ENCODE results near the gene COPS8.

Gene COPS8

GRCh38 chr2:237043866-237044265, 41.8 kb upstream of the COPS8 start:
- DNase-seq (ENCODE audit: low spot score) = no peak
- peaks cover 4 to 13% of the 10 kb centered on the region in 2 donors for H3K9me3 ChIP-seq (replicated peaks in 1 of 2; ENCODE audit: control insufficient read depth in 2 of 2, insufficient read depth in 1 of 2, low read depth in 1 of 2, low read length in 2 of 2)

GRCh38 chr2:237044281-237044680, 41.4 kb upstream of the COPS8 start:
- H3K4me2 ChIP-seq (ENCODE audit: insufficient read depth, low read length, poor library complexity, severe bottlenecking) = no peak overlapping the region
- no peak overlapping the region for H2BK15ac ChIP-seq (ENCODE audit: low read length)
- H3K14ac ChIP-seq (ENCODE audit: low read length) = no peak overlapping the region
- no peak overlapping the region for H2BK12ac ChIP-seq (ENCODE audit: low read length)
- H4K8ac ChIP-seq (ENCODE audit: low read depth, low read length) = no peak overlapping the region
- no peak overlapping the region for H4K91ac ChIP-seq (ENCODE audit: low read depth, low read length, poor library complexity)
- no peak overlapping the region for H3K9ac ChIP-seq (ENCODE audit: low read depth, low read length, poor library complexity)
- H2AK5ac ChIP-seq (ENCODE audit: low read depth, low read length) = no peak overlapping the region
- no peaks in the 10 kb centered on the region for H3K36me3 ChIP-seq (replicated peaks in 1 of 2; ENCODE audit: control insufficient read depth in 2 of 2, insufficient read depth in 2 of 2, low read length in 2 of 2)
- H3K4me3 ChIP-seq (ENCODE audit: low read length in 2 of 2) = no peak overlapping the region
- H3K18ac ChIP-seq (ENCODE audit: low read length) = no peak overlapping the region
- DNase-seq (ENCODE audit: low spot score) = no peak
- H3K4ac ChIP-seq (ENCODE audit: low read length) = no peak overlapping the region
- no peak overlapping the region for H2BK5ac ChIP-seq (ENCODE audit: low read length)
- WGBS, 2 donors (ENCODE audit: extremely low coverage in 2 of 2, insufficient read length in 2 of 2, insufficient replicate concordance in 1 of 2) = no CpG with 5 or more reads among the region's 3 CpGs
- peaks cover 4 to 17% of the 10 kb centered on the region in 2 donors for H3K9me3 ChIP-seq (replicated peaks in 1 of 2; ENCODE audit: control insufficient read depth in 2 of 2, insufficient read depth in 1 of 2, low read depth in 1 of 2, low read length in 2 of 2)
- no peak overlapping the region for H2AFZ ChIP-seq (ENCODE audit: low read length)
- H3K27ac ChIP-seq (replicated peaks; ENCODE audit: low read length) = no peak overlapping the region
- H3K27me3 ChIP-seq (ENCODE audit: control insufficient read depth in 3 of 3, insufficient read depth in 3 of 3, low read depth in 1 of 3, low read length in 3 of 3) = no peaks in the 10 kb centered on the region
- no peak overlapping the region for H3K23ac ChIP-seq (ENCODE audit: low read depth, low read length, poor library complexity)
- H2BK120ac ChIP-seq (ENCODE audit: low read depth, low read length) = no peak overlapping the region
- peaks cover 5 to 11% of the 10 kb centered on the region in 2 donors for H3K4me1 ChIP-seq (ENCODE audit: control insufficient read depth in 2 of 2, insufficient read depth in 1 of 2, low read depth in 1 of 2, low read length in 2 of 2)
- no peaks in the 10 kb centered on the region for H3K79me1 ChIP-seq (ENCODE audit: low read depth, low read length)

More at GRCh38 chr2:237043866-237044265, 41.8 kb upstream of the COPS8 start:
- Histone ChIP-seq H2BK15ac (ENCODE audit: low read length) (no peak overlapping the region), H2BK120ac (ENCODE audit: low read depth, low read length) (no peak overlapping the region), H3K18ac (ENCODE audit: low read length) (no peak overlapping the region), H3K14ac (ENCODE audit: low read length) (no peak overlapping the region), H2AFZ (ENCODE audit: low read length) (no peak overlapping the region), H3K4me3 (ENCODE audit: low read length in 2 of 2) (no peak overlapping the region), H3K4ac (ENCODE audit: low read length) (no peak overlapping the region), H3K9ac (ENCODE audit: low read depth, low read length, poor library complexity) (no peak overlapping the region), H3K27me3 (ENCODE audit: control insufficient read depth in 3 of 3, insufficient read depth in 3 of 3, low read depth in 1 of 3, low read length in 3 of 3) (no peaks in the 10 kb centered on the region), H3K79me1 (ENCODE audit: low read depth, low read length) (no peaks in the 10 kb centered on the region), H3K27ac (replicated peaks; ENCODE audit: low read length) (no peak overlapping the region), H3K23ac (ENCODE audit: low read depth, low read length, poor library complexity) (no peak overlapping the region), H3K4me2 (ENCODE audit: insufficient read depth, low read length, poor library complexity, severe bottlenecking) (no peak overlapping the region), H2AK5ac (ENCODE audit: low read depth, low read length) (no peak overlapping the region), H3K4me1 (ENCODE audit: control insufficient read depth in 2 of 2, insufficient read depth in 1 of 2, low read depth in 1 of 2, low read length in 2 of 2) (peaks cover 6 to 11% of the 10 kb centered on the region in 2 donors), H4K8ac (ENCODE audit: low read depth, low read length) (no peak overlapping the region), H2BK5ac (ENCODE audit: low read length) (no peak overlapping the region), H2BK12ac (ENCODE audit: low read length) (no peak overlapping the region), H3K36me3 (replicated peaks in 1 of 2; ENCODE audit: control insufficient read depth in 2 of 2, insufficient read depth in 2 of 2, low read length in 2 of 2) (no peaks in the 10 kb centered on the region), H4K91ac (ENCODE audit: low read depth, low read length, poor library complexity) (no peak overlapping the region)
- no CpG with 5 or more reads among the region's 5 CpGs for WGBS, 2 donors (ENCODE audit: extremely low coverage in 2 of 2, insufficient read length in 2 of 2, insufficient replicate concordance in 1 of 2)

DNA sequence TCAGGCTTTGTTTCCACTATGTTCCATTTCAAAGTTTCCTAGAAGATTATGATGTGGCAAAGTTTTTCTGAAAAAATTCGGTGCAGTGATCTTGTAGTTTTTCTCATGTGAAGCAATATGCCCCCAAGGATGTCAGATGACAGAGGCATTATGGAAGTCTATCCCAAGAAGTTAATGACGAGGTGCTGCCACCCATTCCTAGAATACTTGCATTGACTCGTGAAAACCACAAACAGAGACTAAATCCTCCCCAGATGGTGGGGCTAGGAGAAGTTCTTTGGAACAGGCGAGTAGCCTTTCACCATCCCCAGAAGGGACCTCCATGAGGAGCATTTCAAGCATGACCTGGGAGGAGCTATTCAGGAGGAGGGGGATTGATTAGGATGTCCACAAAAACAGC, 40.2 kb upstream of the COPS8 start:
- H3K27me3 ChIP-seq (ENCODE audit: control insufficient read depth in 3 of 3, insufficient read depth in 3 of 3, low read depth in 1 of 3, low read length in 3 of 3) = no peaks in the 10 kb centered on the region
- no peak overlapping the region for H2BK12ac ChIP-seq (ENCODE audit: low read length)
- no peak overlapping the region for H2AK5ac ChIP-seq (ENCODE audit: low read depth, low read length)
- peaks cover 5 to 11% of the 10 kb centered on the region in 2 donors for H3K4me1 ChIP-seq (ENCODE audit: control insufficient read depth in 2 of 2, insufficient read depth in 1 of 2, low read depth in 1 of 2, low read length in 2 of 2)
- no peak overlapping the region for H3K4ac ChIP-seq (ENCODE audit: low read length)
- H2BK15ac ChIP-seq (ENCODE audit: low read length) = no peak overlapping the region
- H3K4me3 ChIP-seq (ENCODE audit: low read length in 2 of 2) = no peak overlapping the region
- H3K36me3 ChIP-seq (replicated peaks in 1 of 2; ENCODE audit: control insufficient read depth in 2 of 2, insufficient read depth in 2 of 2, low read length in 2 of 2) = no peaks in the 10 kb centered on the region
- no peak overlapping the region for H4K91ac ChIP-seq (ENCODE audit: low read depth, low read length, poor library complexity)
- H3K18ac ChIP-seq (ENCODE audit: low read length) = no peak overlapping the region
- H3K79me1 ChIP-seq (ENCODE audit: low read depth, low read length) = no peaks in the 10 kb centered on the region
- no peak overlapping the region for H3K23ac ChIP-seq (ENCODE audit: low read depth, low read length, poor library complexity)
- no peak overlapping the region for H3K27ac ChIP-seq (replicated peaks; ENCODE audit: low read length)
- H2BK120ac ChIP-seq (ENCODE audit: low read depth, low read length) = no peak overlapping the region
- peaks cover 4 to 23% of the 10 kb centered on the region in 2 donors for H3K9me3 ChIP-seq (replicated peaks in 1 of 2; ENCODE audit: control insufficient read depth in 2 of 2, insufficient read depth in 1 of 2, low read depth in 1 of 2, low read length in 2 of 2)
- no peak overlapping the region for H3K4me2 ChIP-seq (ENCODE audit: insufficient read depth, low read length, poor library complexity, severe bottlenecking)
- no peak for DNase-seq (ENCODE audit: low spot score)
- H2AFZ ChIP-seq (ENCODE audit: low read length) = no peak overlapping the region
- no CpG with 5 or more reads among the region's 4 CpGs for WGBS, 2 donors (ENCODE audit: extremely low coverage in 2 of 2, insufficient read length in 2 of 2, insufficient replicate concordance in 1 of 2)
- no peak overlapping the region for H4K8ac ChIP-seq (ENCODE audit: low read depth, low read length)
- no peak overlapping the region for H2BK5ac ChIP-seq (ENCODE audit: low read length)
- H3K9ac ChIP-seq (ENCODE audit: low read depth, low read length, poor library complexity) = no peak overlapping the region
- H3K14ac ChIP-seq (ENCODE audit: low read length) = no peak overlapping the region

DNA sequence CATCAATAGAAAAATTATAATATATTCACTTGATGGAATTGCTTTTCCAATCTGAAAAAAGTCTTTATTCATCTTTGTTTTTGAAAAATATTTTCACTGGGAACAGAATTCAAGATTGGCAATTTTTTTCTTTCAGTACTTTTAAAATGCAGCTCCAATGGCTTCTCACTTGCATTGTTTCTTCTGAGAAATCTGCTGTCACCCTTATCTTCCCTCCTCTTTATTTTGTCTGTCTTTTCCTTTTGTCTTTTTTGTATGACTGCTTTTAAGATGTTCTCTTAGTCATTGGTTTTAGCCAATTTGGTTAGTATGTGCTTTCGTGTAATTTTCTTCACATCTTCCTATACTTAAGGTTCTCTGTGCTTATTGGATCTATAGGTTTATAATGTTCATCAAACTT, 37.1 kb upstream of the COPS8 start:
- Histone ChIP-seq H3K4me3 (ENCODE audit: low read length in 2 of 2) (no peak overlapping the region), H3K79me1 (ENCODE audit: low read depth, low read length) (no peaks in the 10 kb centered on the region), H2BK120ac (ENCODE audit: low read depth, low read length) (no peak overlapping the region), H2AK5ac (ENCODE audit: low read depth, low read length) (no peak overlapping the region), H2AFZ (ENCODE audit: low read length) (no peak overlapping the region), H3K18ac (ENCODE audit: low read length) (no peak overlapping the region), H2BK12ac (ENCODE audit: low read length) (no peak overlapping the region), H3K36me3 (replicated peaks in 1 of 2; ENCODE audit: control insufficient read depth in 2 of 2, insufficient read depth in 2 of 2, low read length in 2 of 2) (no peaks in the 10 kb centered on the region), H3K27me3 (ENCODE audit: control insufficient read depth in 3 of 3, insufficient read depth in 3 of 3, low read depth in 1 of 3, low read length in 3 of 3) (no peaks in the 10 kb centered on the region), H3K9me3 (replicated peaks in 1 of 2; ENCODE audit: control insufficient read depth in 2 of 2, insufficient read depth in 1 of 2, low read depth in 1 of 2, low read length in 2 of 2) (peaks cover 4 to 23% of the 10 kb centered on the region in 2 donors), H3K23ac (ENCODE audit: low read depth, low read length, poor library complexity) (no peak overlapping the region), H3K9ac (ENCODE audit: low read depth, low read length, poor library complexity) (no peak overlapping the region), H3K4me2 (ENCODE audit: insufficient read depth, low read length, poor library complexity, severe bottlenecking) (no peak overlapping the region), H3K27ac (replicated peaks; ENCODE audit: low read length) (no peak overlapping the region), H4K91ac (ENCODE audit: low read depth, low read length, poor library complexity) (no peak overlapping the region), H3K4me1 (ENCODE audit: control insufficient read depth in 2 of 2, insufficient read depth in 1 of 2, low read depth in 1 of 2, low read length in 2 of 2) (peaks cover 0 to 3% of the 10 kb centered on the region in 2 donors), H2BK5ac (ENCODE audit: low read length) (no peak overlapping the region), H3K14ac (ENCODE audit: low read length) (no peak overlapping the region), H2BK15ac (ENCODE audit: low read length) (no peak overlapping the region), H3K4ac (ENCODE audit: low read length) (no peak overlapping the region), H4K8ac (ENCODE audit: low read depth, low read length) (no peak overlapping the region)
- WGBS, 2 donors (ENCODE audit: extremely low coverage in 2 of 2, insufficient read length in 2 of 2, insufficient replicate concordance in 1 of 2) = no CpG with 5 or more reads among the region's 1 CpG
- no peak for DNase-seq (ENCODE audit: low spot score)
